ENCODE results near the gene TSC22D3.
A peak's percentile ranks its signal among the peaks of the same experiment; 100 is the strongest.

Gene TSC22D3

GRCh38 chrX:107729558-107730297, 45.9 kb downstream of the TSC22D3 start:
- peak in 1 of 2 experiments; percentile 31 for DNase-seq

GRCh38 chrX:107728371-107729099, 47.1 kb downstream of the TSC22D3 start:
- no peak for DNase-seq

- DNase-seq: no peak
Observed at GRCh38 chrX:107726816-107727534, 48.6 kb downstream of the TSC22D3 start.

GRCh38 chrX:107725761-107726555, 49.6 kb downstream of the TSC22D3 start:
- no peak for DNase-seq

GRCh38 chrX:107724653-107725052, 50.9 kb downstream of the TSC22D3 start:
- DNase-seq: no peak

- no peak for DNase-seq
Observed at GRCh38 chrX:107723511-107723910, 52.1 kb downstream of the TSC22D3 start.

GRCh38 chrX:107721966-107722707, 53.5 kb downstream of the TSC22D3 start:
- no peak for DNase-seq

GRCh38 chrX:107721318-107721717, 54.3 kb downstream of the TSC22D3 start:
- DNase-seq: no peak

GRCh38 chrX:107718156-107718621, 57.4 kb downstream of the TSC22D3 start:
- DNase-seq: peak; percentile 81 to 85

GRCh38 chrX:107716816-107717700, 58.5 kb downstream of the TSC22D3 start:
- peak; percentile 87 for DNase-seq

GRCh38 chrX:107716118-107716684, 59.4 kb downstream of the TSC22D3 start:
- DNase-seq: peak; percentile 30 to 38

- peak in 1 of 2 experiments; percentile 29 for DNase-seq
Observed at GRCh38 chrX:107715331-107716117, 60.1 kb downstream of the TSC22D3 start.

GRCh38 chrX:107714206-107714891, 61.2 kb downstream of the TSC22D3 start:
- DNase-seq: no peak

GRCh38 chrX:107713543-107714205, 61.9 kb downstream of the TSC22D3 start:
- DNase-seq: no peak

- no peak for DNase-seq
Observed at GRCh38 chrX:107713203-107713542, 62.4 kb downstream of the TSC22D3 start.

- DNase-seq: peak in 1 of 2 experiments; percentile 21
Observed at GRCh38 chrX:107712231-107713202, 63.1 kb downstream of the TSC22D3 start.

GRCh38 chrX:107711521-107712181, 63.9 kb downstream of the TSC22D3 start:
- no peak for DNase-seq
